Fibroblast of peridontal ligament (primary cell): ENCODE results near the gene TOLLIP.
"Not testable (repeated sequence)": the region's sequence is repeated elsewhere in the genome, so short reads cannot be mapped to it uniquely, and the experiment has no call there.

Experiments
- DNase-seq: peaks from one replicate; pipeline ENCODE4 v3.0.0-alpha.2; 2010; ENCODE audit errors: extremely low read depth

Gene TOLLIP

GRCh38 chr11:1264444-1264843 is 45.0 kb downstream of the TOLLIP start:
- peak; percentile 82 for DNase-seq

GRCh38 chr11:1263010-1263409 is 46.4 kb downstream of the TOLLIP start:
- no peak for DNase-seq

GRCh38 chr11:1262172-1263006 is 47.0 kb downstream of the TOLLIP start:
- peak; percentile 82 for DNase-seq

GRCh38 chr11:1261241-1262071 is 48.0 kb downstream of the TOLLIP start:
- no peak for DNase-seq

- DNase-seq = no peak
Measured at GRCh38 chr11:1260620-1261019, 48.8 kb downstream of the TOLLIP start.

GRCh38 chr11:1260023-1260501 is 49.4 kb downstream of the TOLLIP start:
- DNase-seq = no peak

- no peak for DNase-seq
Measured at GRCh38 chr11:1259561-1259960, 49.9 kb downstream of the TOLLIP start.

- DNase-seq = no peak
Measured at GRCh38 chr11:1259076-1259461, 50.4 kb downstream of the TOLLIP start.

- no peak for DNase-seq
Measured at GRCh38 chr11:1258401-1259075, 50.9 kb downstream of the TOLLIP start.

- no peak for DNase-seq
Measured at GRCh38 chr11:1257916-1258315, 51.5 kb downstream of the TOLLIP start.

- no peak for DNase-seq
Measured at GRCh38 chr11:1257366-1257765, 52.1 kb downstream of the TOLLIP start.

- no peak for DNase-seq
Measured at GRCh38 chr11:1256257-1257045, 53.0 kb downstream of the TOLLIP start.

GRCh38 chr11:1255151-1255550 is 54.3 kb downstream of the TOLLIP start:
- DNase-seq = no peak

GRCh38 chr11:1254733-1255132 is 54.7 kb downstream of the TOLLIP start:
- DNase-seq = no peak

- DNase-seq = no peak
Measured at GRCh38 chr11:1254086-1254648, 55.3 kb downstream of the TOLLIP start.

GRCh38 chr11:1253103-1253485 is 56.3 kb downstream of the TOLLIP start:
- DNase-seq = no peak

GRCh38 chr11:1252371-1253102 is 56.9 kb downstream of the TOLLIP start:
- no peak for DNase-seq

- DNase-seq = no peak
Measured at GRCh38 chr11:1251236-1251770, 58.1 kb downstream of the TOLLIP start.

- not testable (repeated sequence) for DNase-seq
Measured at GRCh38 chr11:1250411-1250810, 59.0 kb downstream of the TOLLIP start.

- DNase-seq = not testable (repeated sequence)
Measured at GRCh38 chr11:1248951-1249350, 60.5 kb downstream of the TOLLIP start.
